Measurements from ENCODE around the gene EGFR.

Gene EGFR

GRCh38 chr7:54986716-54987115, 32.1 kb upstream of the EGFR start:
- TF ChIP-seq TCF4 (CRISPR knock-in tag; IDR thresholded peaks at IDR 0.05; ENCODE audit: borderline replicate concordance) (no peak), PATZ1 (CRISPR knock-in tag; IDR thresholded peaks at IDR 0.05; ENCODE audit: borderline replicate concordance) (no peak), OSR1 (CRISPR knock-in tag; IDR thresholded peaks at IDR 0.05) (no peak), ZC3H10 (CRISPR knock-in tag; IDR thresholded peaks at IDR 0.05) (no peak), ISL1 (CRISPR knock-in tag; IDR thresholded peaks at IDR 0.05) (no peak), PPARA (CRISPR knock-in tag; IDR thresholded peaks at IDR 0.05; ENCODE audit: borderline replicate concordance) (no peak), TSHZ2 (CRISPR knock-in tag; IDR thresholded peaks at IDR 0.05) (no peak), RARB (CRISPR knock-in tag; IDR thresholded peaks at IDR 0.05) (no peak), CREB5 (CRISPR knock-in tag; IDR thresholded peaks at IDR 0.05; ENCODE audit: low read depth) (no peak), ZNF565 (CRISPR knock-in tag; conservative IDR thresholded peaks at IDR 0.05; ENCODE audit: low read depth) (no peak), CSRNP3 (CRISPR knock-in tag; IDR thresholded peaks at IDR 0.05) (no peak), BACH2 (CRISPR knock-in tag; IDR thresholded peaks at IDR 0.05; ENCODE audit: borderline replicate concordance) (no peak), ZNF8 (CRISPR knock-in tag; IDR thresholded peaks at IDR 0.05) (no peak)
- no peak for ATAC-seq

- no peak for ATAC-seq
- TF ChIP-seq BACH2 (CRISPR knock-in tag; IDR thresholded peaks at IDR 0.05; ENCODE audit: borderline replicate concordance) (no peak), CSRNP3 (CRISPR knock-in tag; IDR thresholded peaks at IDR 0.05) (no peak), SNAI2 (CRISPR knock-in tag; IDR thresholded peaks at IDR 0.05) (no peak), ISL1 (CRISPR knock-in tag; IDR thresholded peaks at IDR 0.05) (no peak), POU6F1 (CRISPR knock-in tag; IDR thresholded peaks at IDR 0.05; ENCODE audit: borderline replicate concordance, low read depth) (no peak), CREB5 (CRISPR knock-in tag; IDR thresholded peaks at IDR 0.05; ENCODE audit: low read depth) (no peak), PPARA (CRISPR knock-in tag; IDR thresholded peaks at IDR 0.05; ENCODE audit: borderline replicate concordance) (no peak), CSDC2 (CRISPR knock-in tag; IDR thresholded peaks at IDR 0.05) (no peak), ESRRG (CRISPR knock-in tag; IDR thresholded peaks at IDR 0.05) (no peak), OSR1 (CRISPR knock-in tag; IDR thresholded peaks at IDR 0.05) (no peak), ZFP30 (CRISPR knock-in tag; IDR thresholded peaks at IDR 0.05) (no peak), TSHZ2 (CRISPR knock-in tag; IDR thresholded peaks at IDR 0.05) (no peak), ZNF565 (CRISPR knock-in tag; conservative IDR thresholded peaks at IDR 0.05; ENCODE audit: low read depth) (no peak), TOX (CRISPR knock-in tag; IDR thresholded peaks at IDR 0.05; ENCODE audit: borderline replicate concordance) (no peak), ZFP3 (CRISPR knock-in tag; IDR thresholded peaks at IDR 0.05) (no peak), ZNF8 (CRISPR knock-in tag; IDR thresholded peaks at IDR 0.05) (no peak), TCF4 (CRISPR knock-in tag; IDR thresholded peaks at IDR 0.05; ENCODE audit: borderline replicate concordance) (no peak), ZC3H10 (CRISPR knock-in tag; IDR thresholded peaks at IDR 0.05) (no peak), GLIS3 (CRISPR knock-in tag; IDR thresholded peaks at IDR 0.05) (no peak), ARNTL (CRISPR knock-in tag; IDR thresholded peaks at IDR 0.05; ENCODE audit: borderline replicate concordance, low read depth) (no peak)
Measured at GRCh38 chr7:54987772-54988171, 31.0 kb upstream of the EGFR start.

All from SK-N-SH treated with all-trans-retinoic acid at 6 μM for 48 hours (cell line).